Activated CD4-positive, alpha-beta T cell treated with anti-CD3 and anti-CD28 coated beads, Interleukin-2, amount 50 U/mL, for 4 hours (primary cell): ENCODE measurements around the gene TYW1.
"Not testable (repeated sequence)": the region's sequence is repeated elsewhere in the genome, so short reads cannot be mapped to it uniquely, and the experiment has no call there.

Source experiments
- DNase-seq, 2 experiments: peaks; one replicate each; pipeline ENCODE4 v3.0.0-alpha.2; 2020

TYW1 gene

GRCh38 chr7:67192123-67192702 lies 195.6 kb downstream of the TYW1 start:
- DNase-seq: not testable (repeated sequence)

- not testable (repeated sequence) for DNase-seq
Observed at GRCh38 chr7:67192889-67193613, 196.4 kb downstream of the TYW1 start.

- not testable (repeated sequence) for DNase-seq
Observed at GRCh38 chr7:67196176-67196575, 199.5 kb downstream of the TYW1 start.

GRCh38 chr7:67198865-67199526 lies 202.4 kb downstream of the TYW1 start:
- not testable (repeated sequence) for DNase-seq

GRCh38 chr7:67205772-67206171 lies 209.1 kb downstream of the TYW1 start:
- DNase-seq: not testable (repeated sequence)

GRCh38 chr7:67206452-67206851 lies 209.8 kb downstream of the TYW1 start:
- no peak for DNase-seq

GRCh38 chr7:67208656-67209055 lies 212.0 kb downstream of the TYW1 start:
- DNase-seq: not testable (repeated sequence)

GRCh38 chr7:67209256-67209655 lies 212.6 kb downstream of the TYW1 start:
- no peak for DNase-seq

GRCh38 chr7:67210567-67210966 lies 213.9 kb downstream of the TYW1 start:
- no peak for DNase-seq

- not testable (repeated sequence) for DNase-seq
Observed at GRCh38 chr7:67211650-67212330, 215.2 kb downstream of the TYW1 start.

- DNase-seq: not testable (repeated sequence)
Observed at GRCh38 chr7:67213038-67213437, 216.4 kb downstream of the TYW1 start.

- not testable (repeated sequence) for DNase-seq
Observed at GRCh38 chr7:67223551-67223950, 226.9 kb downstream of the TYW1 start.

- not testable (repeated sequence) for DNase-seq
Observed at GRCh38 chr7:67226340-67226907, 229.8 kb downstream of the TYW1 start.

- DNase-seq: not testable (repeated sequence)
Observed at GRCh38 chr7:67226967-67227366, 230.3 kb downstream of the TYW1 start.

GRCh38 chr7:67229018-67229417 lies 232.4 kb downstream of the TYW1 start:
- not testable (repeated sequence) for DNase-seq

GRCh38 chr7:67230029-67230428 lies 233.4 kb downstream of the TYW1 start:
- DNase-seq: not testable (repeated sequence)

- not testable (repeated sequence) for DNase-seq
Observed at GRCh38 chr7:67233506-67233905, 236.9 kb downstream of the TYW1 start.

GRCh38 chr7:67236216-67236615 lies 239.6 kb downstream of the TYW1 start:
- DNase-seq: not testable (repeated sequence)

GRCh38 chr7:67242871-67243270 lies 246.2 kb downstream of the TYW1 start:
- not testable (repeated sequence) for DNase-seq

GRCh38 chr7:67248364-67248763 lies 251.7 kb downstream of the TYW1 start:
- not testable (repeated sequence) for DNase-seq

GRCh38 chr7:67251986-67252558 lies 255.4 kb downstream of the TYW1 start:
- DNase-seq: no peak

- DNase-seq: not testable (repeated sequence)
Observed at GRCh38 chr7:67255076-67255475, 258.4 kb downstream of the TYW1 start.
